SIG-M5 (cell line): Measurements from ENCODE around the gene YDJC.
"Not testable (repeated sequence)": the region's sequence is repeated elsewhere in the genome, so short reads cannot be mapped to it uniquely, and the experiment has no call there.

Experiments used
- DNase-seq: peaks from one replicate; lab custom pipeline; 2025; lab: John Stamatoyannopoulos, UW

YDJC gene

GRCh38 chr22:21632237-21632895, 2.5 kb upstream of the YDJC start, which contains the start of gene CCDC116:
Gene CCDC116, plus strand, starts transcription at chr22:21632760. Its CDS starts 422 bp downstream, at chr22:21633182.
- no peak for DNase-seq

- no peak for DNase-seq
These were observed 1.2 kb upstream of the YDJC start for GRCh38 chr22:21631025-21631424.

- DNase-seq, result no peak
These were observed 1.2 kb downstream of the YDJC start for GRCh38 chr22:21628386-21629254.

GRCh38 chr22:21626735-21627469, 2.9 kb downstream of the YDJC start:
- DNase-seq, result no peak

- DNase-seq, result no peak
These were observed 3.6 kb downstream of the YDJC start for GRCh38 chr22:21626073-21626734.

- no peak for DNase-seq
These were observed 4.7 kb downstream of the YDJC start for GRCh38 chr22:21624880-21625791.

GRCh38 chr22:21624120-21624879, 5.5 kb downstream of the YDJC start:
- no peak for DNase-seq

GRCh38 chr22:21623648-21623970, 6.2 kb downstream of the YDJC start:
- no peak for DNase-seq

- no peak for DNase-seq
These were observed 6.7 kb downstream of the YDJC start for GRCh38 chr22:21622919-21623647.

GRCh38 chr22:21622011-21622918, 7.6 kb downstream of the YDJC start:
- DNase-seq, result no peak

GRCh38 chr22:21621025-21621424, 8.8 kb downstream of the YDJC start:
- DNase-seq, result no peak

- not testable (repeated sequence) for DNase-seq
These were observed 12.5 kb downstream of the YDJC start for GRCh38 chr22:21617337-21617736.

- no peak for DNase-seq
These were observed 14.1 kb downstream of the YDJC start for GRCh38 chr22:21615731-21616130.

- no peak for DNase-seq
These were observed 16.1 kb downstream of the YDJC start for GRCh38 chr22:21613553-21614233.

- no peak for DNase-seq
These were observed 17.0 kb downstream of the YDJC start for GRCh38 chr22:21612858-21613257.

- DNase-seq, result no peak
These were observed 18.4 kb downstream of the YDJC start for GRCh38 chr22:21611210-21611977.

- not testable (repeated sequence) for DNase-seq
These were observed 20.2 kb downstream of the YDJC start for GRCh38 chr22:21609556-21610157.
